Suppressor macrophage treated with lipopolysaccharide for 4 hours (primary cell): ENCODE data around the gene GALNT2.

Experiments
- DNase-seq: peaks from one replicate; pipeline ENCODE4 v3.0.0-alpha.2; 2020

The GALNT2 gene

DNA sequence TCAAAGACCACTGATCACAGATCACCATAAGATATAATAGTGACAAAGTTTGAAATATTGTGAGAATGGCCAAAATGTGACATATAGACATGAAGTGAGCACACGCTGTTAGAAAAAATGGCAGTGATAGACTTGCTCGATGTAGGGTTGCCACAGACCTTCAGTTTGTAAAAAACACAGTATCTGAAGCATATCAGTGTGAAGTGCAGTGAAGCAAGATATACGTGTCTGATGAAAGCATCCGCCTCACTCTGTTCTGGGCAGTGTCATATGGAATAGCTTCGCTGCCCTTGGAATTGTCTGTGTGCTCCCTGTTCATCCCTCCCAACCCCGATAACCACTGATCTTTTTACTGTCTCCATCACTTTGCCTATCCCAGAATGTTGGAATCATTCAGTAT lies 50.7 kb downstream of the GALNT2 start:
- DNase-seq: no peak

DNA sequence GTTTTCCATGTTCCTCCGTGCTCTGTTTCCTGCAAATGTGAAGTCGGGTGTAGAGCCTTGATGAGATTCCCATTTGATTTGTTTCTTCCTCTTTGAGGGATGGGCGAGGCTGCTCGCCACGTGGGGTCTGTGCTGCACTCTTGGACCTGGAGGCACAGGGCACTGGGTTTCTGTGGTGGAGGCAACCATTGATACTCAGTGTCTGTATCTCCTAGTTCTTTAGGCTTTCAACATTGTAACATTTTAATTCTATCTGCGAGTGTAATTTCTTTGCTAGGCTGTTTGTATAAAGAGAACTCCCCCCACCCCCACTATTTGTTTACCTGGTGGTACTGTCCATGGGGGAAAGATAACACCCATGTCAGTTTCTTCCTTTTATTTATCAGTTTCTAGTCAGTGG lies 52.3 kb downstream of the GALNT2 start:
- no peak for DNase-seq

DNA sequence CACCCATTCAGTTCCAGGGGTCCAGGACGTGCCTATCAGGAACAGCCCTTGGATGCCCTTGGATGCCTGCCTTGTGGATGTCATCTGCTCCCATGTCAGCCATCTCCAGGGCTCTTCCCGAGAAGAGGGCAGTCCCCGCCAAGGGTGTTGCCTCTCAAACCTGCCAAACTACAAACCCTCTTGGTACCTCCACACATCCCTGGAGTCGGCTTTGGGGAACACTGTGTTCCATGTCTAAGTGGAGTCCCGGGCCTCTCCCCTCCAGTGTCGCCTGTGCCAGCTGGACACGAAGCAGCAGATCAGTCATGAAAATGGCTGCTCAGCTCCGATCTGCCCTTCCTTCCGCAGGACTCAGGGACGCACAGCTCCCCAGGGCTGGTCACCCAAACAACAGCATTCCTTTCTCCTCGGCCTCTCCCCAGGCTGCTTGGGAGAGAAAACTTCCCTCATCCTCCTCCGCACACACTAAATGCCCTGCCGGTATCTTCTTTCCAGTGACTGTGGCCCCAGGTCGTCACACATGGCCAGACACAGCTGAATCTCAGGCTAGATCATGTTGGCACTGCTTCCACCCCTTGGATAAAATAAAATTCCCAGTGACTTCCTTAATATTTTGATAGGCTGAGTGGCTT lies 53.4 kb downstream of the GALNT2 start:
- DNase-seq: no peak

DNA sequence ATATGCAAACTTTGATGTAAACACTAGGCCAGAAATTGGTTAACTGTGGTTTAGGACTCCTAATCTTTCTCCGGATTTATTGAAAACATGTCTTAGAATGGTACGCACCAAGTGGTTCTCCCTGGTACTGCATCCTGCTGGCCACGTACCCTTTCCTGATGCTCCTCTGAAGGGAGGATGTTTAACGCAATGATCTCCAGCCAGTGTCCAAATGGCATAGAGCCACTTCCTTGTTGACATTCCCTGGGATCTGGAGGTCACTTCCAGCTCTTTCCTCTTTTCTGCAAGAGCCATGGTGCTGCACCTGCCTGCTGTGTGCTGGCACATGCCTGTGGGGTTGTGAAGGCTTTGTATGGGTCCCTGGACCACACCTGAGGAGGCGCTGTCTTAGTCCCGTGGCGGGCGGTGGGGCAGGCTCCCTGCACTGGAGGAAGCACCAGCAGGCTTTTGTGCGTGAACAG lies 53.9 kb downstream of the GALNT2 start:
- no peak for DNase-seq

- no peak for DNase-seq
Measured at GRCh38 chr1:230121950-230122349, 54.9 kb downstream of the GALNT2 start.

GRCh38 chr1:230122366-230123279 lies 55.6 kb downstream of the GALNT2 start:
- DNase-seq: no peak

GRCh38 chr1:230123280-230124185 lies 56.5 kb downstream of the GALNT2 start:
- DNase-seq: no peak

- no peak for DNase-seq
Measured at GRCh38 chr1:230124186-230125128, 57.4 kb downstream of the GALNT2 start.

GRCh38 chr1:230125141-230125540 lies 58.1 kb downstream of the GALNT2 start:
- DNase-seq: no peak

GRCh38 chr1:230125640-230126528 lies 58.8 kb downstream of the GALNT2 start:
- no peak for DNase-seq

DNA sequence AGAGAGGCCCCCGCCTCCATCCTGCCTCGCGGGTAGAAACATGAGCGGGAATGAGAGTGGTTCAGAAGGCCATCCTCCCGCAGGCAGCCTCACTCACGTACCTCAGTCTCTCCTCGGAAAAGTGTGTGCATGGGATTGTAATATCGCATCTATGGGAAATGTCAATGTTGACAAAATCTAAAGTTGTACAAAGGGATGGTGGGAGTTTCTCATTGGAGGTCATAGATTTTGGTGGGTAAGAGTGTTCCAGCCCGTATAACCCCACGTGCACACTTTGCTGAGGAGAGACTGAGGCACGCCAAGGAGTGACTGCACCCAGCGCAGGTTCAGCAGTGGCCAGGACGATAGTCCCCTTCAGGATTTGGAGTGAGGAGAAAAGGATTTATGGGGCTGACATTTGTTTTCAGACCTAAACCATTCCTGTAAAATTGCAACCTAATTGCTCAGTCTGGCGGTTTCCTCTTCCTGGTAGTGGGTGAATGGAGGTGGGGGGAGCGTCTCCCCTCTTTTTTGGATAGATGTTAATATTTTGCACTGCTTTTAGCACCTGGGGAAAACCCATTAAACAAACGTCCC lies 59.6 kb downstream of the GALNT2 start:
- no peak for DNase-seq

- peak; percentile 30 for DNase-seq
Measured at GRCh38 chr1:230127105-230128054, 60.3 kb downstream of the GALNT2 start.

DNA sequence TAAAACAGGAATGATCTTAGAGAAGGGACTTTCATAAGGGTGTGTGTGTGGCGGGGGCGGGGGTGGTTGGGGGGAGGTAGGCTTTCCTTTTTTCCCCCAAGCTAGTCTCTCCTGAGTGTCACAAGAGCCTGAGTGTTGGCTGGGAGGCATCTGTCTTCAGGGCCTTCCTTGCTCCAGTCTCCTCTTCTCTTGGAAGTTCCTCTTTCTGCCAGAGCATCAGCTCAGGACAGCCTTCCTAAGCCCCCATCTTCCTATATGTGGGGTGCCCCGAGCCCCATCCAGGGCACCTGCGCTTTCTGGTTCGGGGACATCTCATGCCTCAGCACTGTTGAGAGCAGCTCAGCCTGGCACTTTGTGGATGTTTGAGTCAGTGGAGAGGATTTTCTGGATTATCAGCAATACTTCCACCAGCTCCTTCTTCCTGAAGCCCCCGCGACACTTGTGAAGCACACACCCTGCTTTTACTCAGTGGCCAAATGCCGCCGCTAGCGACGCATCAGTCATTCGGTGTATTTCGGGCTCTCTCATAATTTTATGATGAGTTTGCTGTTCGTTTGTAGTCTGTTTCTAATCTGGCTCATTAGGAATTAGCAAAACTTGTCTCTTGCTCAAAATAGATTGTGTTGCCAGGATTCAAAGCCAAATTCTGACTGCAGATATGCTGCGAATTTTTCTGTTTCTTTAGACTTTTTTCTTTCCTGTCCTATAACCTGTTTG lies 61.7 kb downstream of the GALNT2 start:
- no peak for DNase-seq

DNA sequence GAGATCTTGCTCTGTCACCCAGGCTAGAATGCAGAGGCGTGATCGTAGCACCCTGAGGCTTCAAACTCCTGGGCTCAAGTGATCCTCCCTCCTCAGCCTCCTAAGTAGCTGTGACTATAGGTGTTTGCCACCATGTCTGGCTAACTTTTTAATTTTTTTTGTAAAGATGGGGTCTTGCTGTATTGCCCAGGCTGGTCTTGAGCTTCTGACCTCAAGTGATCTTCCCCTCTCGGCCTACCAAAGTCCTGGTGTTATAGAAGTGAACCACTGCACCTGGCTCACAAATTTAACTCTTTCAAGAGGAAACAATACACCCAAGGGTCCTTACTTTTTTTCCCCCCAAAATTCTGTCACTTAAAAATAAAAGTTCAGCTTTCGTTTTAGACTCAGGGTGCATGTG lies 62.3 kb downstream of the GALNT2 start:
- no peak for DNase-seq

DNA sequence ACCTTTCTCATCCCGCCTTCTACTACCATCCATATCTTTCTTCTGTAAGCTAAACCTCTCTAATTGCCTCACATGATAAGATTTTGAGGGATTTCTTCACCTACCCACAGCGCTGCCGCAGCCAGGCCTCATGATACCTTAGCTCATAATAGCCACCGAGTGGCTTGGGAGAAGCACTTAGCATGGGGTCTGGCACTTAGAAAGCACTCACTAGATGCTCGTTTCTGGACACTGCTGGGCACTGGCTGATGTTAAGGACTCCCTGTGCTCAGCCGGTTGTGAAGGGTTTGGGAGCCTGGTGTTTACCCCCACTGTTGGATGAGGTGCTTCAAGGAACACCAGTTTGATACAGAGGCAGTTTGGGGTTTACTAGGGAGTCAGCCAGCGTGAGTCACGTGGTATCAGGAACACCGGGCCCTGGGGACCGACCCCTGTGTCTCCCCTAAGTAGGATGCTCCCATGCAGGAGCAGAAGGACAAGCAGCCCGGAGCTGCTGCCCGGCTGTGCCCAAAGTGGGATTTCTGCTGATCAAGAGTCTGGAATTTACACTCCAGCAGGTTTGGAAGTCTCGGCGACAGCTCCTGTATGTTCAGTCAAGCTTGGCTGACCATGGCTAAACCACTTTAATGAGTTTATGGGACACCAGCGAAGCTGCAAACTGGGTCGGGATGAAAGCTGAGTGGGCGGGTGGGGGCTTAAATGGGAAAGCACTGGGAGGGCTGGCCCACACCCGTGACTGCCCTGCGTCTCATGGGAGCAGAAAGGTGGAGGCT lies 63.3 kb downstream of the GALNT2 start:
- no peak for DNase-seq

DNA sequence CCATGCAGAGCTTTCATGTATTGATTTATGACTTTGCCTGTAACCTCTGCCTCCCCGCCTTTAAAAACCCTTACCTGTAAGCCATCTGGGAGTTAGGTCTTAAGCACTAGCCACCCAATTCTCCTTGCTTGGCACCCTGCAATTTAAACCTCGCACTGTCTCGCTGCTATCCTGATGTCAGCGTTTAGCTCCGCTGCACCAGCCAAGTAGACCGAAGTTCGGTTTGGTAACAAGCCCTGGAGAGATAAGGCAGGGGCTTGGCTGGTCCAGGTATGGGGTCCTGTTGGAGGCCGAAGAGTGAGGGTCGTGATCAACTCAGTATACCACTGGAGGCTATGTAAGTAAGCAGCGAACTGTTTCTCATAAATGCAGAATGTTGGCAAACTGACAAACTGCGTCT lies 64.4 kb downstream of the GALNT2 start:
- DNase-seq: no peak

GRCh38 chr1:230132758-230133157 lies 65.7 kb downstream of the GALNT2 start:
- DNase-seq: no peak

GRCh38 chr1:230135726-230136125 lies 68.7 kb downstream of the GALNT2 start:
- DNase-seq: no peak
